HL-60 (cell line): ENCODE measurements around the gene AMT.

Experiments
- DNase-seq, 2 experiments: peaks; one replicate each; pipeline ENCODE4 v3.0.0-alpha.2; 2010 to 2020; ENCODE audit warnings: low read depth in 1 of 2, low spot score in 1 of 2
- H3K27ac ChIP-seq: fragments of 250-450 bp; sonication (Bioruptor Pico); replicated peaks from 2 replicates; pipeline ENCODE4 v1.5.1; 2020; ENCODE audit warnings: mild to moderate bottlenecking, moderate library complexity
- H3K27me3 ChIP-seq: fragments of 250-450 bp; sonication (Bioruptor Pico); 2 replicates; pipeline ENCODE4 v1.5.1; 2021; ENCODE audit warnings: mild to moderate bottlenecking, moderate library complexity; ENCODE audit not compliant: insufficient read depth, poor library complexity, severe bottlenecking
- H3K4me3 ChIP-seq: replicated peaks from 2 replicates; pipeline ENCODE4 v1.5.1; 2011; ENCODE audit warnings: mild to moderate bottlenecking, control low read depth, low read length; ENCODE audit not compliant: insufficient read depth
- CTCF ChIP-seq: IDR thresholded peaks from one replicate; pipeline ENCODE4 v1.5.1; 2011; ENCODE audit warnings: low read length, control low read depth, inconsistent platforms; ENCODE audit not compliant: insufficient read depth
- GABPA ChIP-seq: IDR thresholded peaks from 2 replicates; pipeline ENCODE4 v1.6.1; 2012; ENCODE audit warnings: low read depth
- POLR2AphosphoS5 ChIP-seq: IDR thresholded peaks from 2 replicates; pipeline ENCODE4 v1.6.1; 2012; ENCODE audit warnings: low read depth
- REST ChIP-seq: IDR thresholded peaks from 2 replicates; pipeline ENCODE4 v1.6.1; 2012; ENCODE audit warnings: low read depth; ENCODE audit not compliant: insufficient replicate concordance
- SPI1 ChIP-seq: IDR thresholded peaks from 2 replicates; pipeline ENCODE4 v1.6.1; 2012; ENCODE audit warnings: low read depth, mild to moderate bottlenecking, borderline replicate concordance

AMT gene

GRCh38 chr3:49456466-49456865, 34.2 kb upstream of the AMT start:
- Histone ChIP-seq H3K4me3 (no peak overlapping the region), H3K27me3 (no peaks in the 10 kb centered on the region), H3K27ac (no peak overlapping the region)
- DNase-seq = no peak
- TF ChIP-seq REST = no peak
- no peak for TF ChIP-seq GABPA
- TF ChIP-seq CTCF = no peak
- TF ChIP-seq SPI1 = no peak
- TF ChIP-seq POLR2AphosphoS5 = no peak

GRCh38 chr3:49454898-49455681, 32.8 kb upstream of the AMT start:
- Histone ChIP-seq H3K4me3 (no peak overlapping the region), H3K27me3 (no peaks in the 10 kb centered on the region), H3K27ac (no peak overlapping the region)
- DNase-seq = no peak
- TF ChIP-seq SPI1 = no peak

- Histone ChIP-seq H3K4me3 (no peak overlapping the region), H3K27me3 (no peaks in the 10 kb centered on the region), H3K27ac (no peak overlapping the region)
- no peak for DNase-seq
- TF ChIP-seq CTCF (no peak), GABPA (no peak), POLR2AphosphoS5 (no peak), REST (no peak), SPI1 (no peak)
These were observed 32.2 kb upstream of the AMT start for GRCh38 chr3:49454458-49454857.

GRCh38 chr3:49453621-49454020, 31.3 kb upstream of the AMT start:
- no peak overlapping the region for H3K4me3 ChIP-seq
- no peaks in the 10 kb centered on the region for H3K27me3 ChIP-seq
- TF ChIP-seq CTCF (no peak), SPI1 (no peak), GABPA (no peak), REST (no peak), POLR2AphosphoS5 (no peak)
- DNase-seq = no peak
- H3K27ac ChIP-seq = no peak overlapping the region
